Measurements from ENCODE around the gene EGFL6.
"Not testable (repeated sequence)": the region's sequence is repeated elsewhere in the genome, so short reads cannot be mapped to it uniquely, and the experiment has no call there.

Gene EGFL6

DNA sequence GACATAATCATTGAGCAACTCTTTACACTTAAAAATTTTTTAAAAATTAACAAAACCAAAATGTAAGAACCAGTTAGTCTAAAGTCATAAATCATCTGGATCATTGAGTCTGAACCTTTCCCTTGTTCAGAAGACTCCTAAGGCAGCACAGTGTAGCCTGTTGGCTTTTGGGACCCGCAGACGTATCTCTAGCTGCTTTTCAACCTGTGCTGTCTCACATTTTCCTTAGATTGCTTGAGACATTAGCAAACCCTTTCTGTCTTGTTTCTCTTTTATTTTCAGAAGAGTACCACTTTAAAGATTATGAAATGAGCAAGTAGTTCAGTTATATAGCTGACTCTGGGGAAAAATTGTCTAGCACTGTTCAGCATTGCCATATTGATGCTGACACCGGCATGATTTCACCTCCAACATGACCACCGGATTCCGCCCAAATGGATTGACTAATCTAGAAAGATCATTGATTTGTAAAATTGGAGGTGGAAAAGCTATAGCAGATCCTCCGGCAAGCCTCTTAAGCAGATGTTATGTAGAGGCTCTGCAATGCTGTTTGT lies 92.4 kb downstream of the EGFL6 start:
- H3K4me1 ChIP-seq (ENCODE audit: insufficient read depth, insufficient read length), result no peaks in the 10 kb centered on the region
- H3K36me3 ChIP-seq (ENCODE audit: insufficient read depth, insufficient read length, low read length), result peaks cover 3% of the 10 kb centered on the region
- no peak for DNase-seq (ENCODE audit: low read depth, low spot score)
- TF ChIP-seq ZNF274 (IDR thresholded peaks at IDR 0.05; ENCODE audit: low read depth, low read length) (no peak), YY1 (IDR thresholded peaks at IDR 0.05; ENCODE audit: insufficient read depth, insufficient read length) (no peak), SUZ12 (IDR thresholded peaks at IDR 0.05; ENCODE audit: extremely low read depth, insufficient read depth, insufficient read length) (no peak)
- no peaks in the 10 kb centered on the region for H3K9me3 ChIP-seq (ENCODE audit: insufficient read depth, low read length)
- no peak overlapping the region for H3K4me3 ChIP-seq (ENCODE audit: insufficient read length, low read depth)
- H3K9ac ChIP-seq (ENCODE audit: insufficient read length, low read depth), result no peak overlapping the region
- no peaks in the 10 kb centered on the region for H3K27me3 ChIP-seq (ENCODE audit: insufficient read depth, insufficient read length)

DNA sequence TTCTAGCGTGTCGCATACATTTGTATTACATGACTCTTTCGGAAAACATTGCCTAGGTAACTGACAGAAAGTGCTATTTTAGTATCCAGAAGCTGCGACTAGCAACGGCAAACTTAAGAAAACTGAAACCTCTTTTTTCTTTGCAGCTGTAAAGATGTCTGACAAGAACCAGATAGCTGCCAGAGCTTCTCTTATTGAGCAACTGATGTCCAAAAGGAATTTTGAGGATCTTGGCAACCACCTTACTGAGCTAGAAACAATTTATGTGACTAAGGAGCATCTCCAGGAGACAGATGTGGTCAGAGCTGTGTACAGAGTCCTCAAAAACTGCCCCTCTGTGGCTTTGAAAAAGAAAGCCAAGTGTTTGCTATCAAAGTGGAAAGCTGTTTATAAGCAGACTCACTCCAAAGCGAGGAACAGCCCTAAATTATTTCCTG lies 93.0 kb downstream of the EGFL6 start:
- Histone ChIP-seq H3K9me3 (ENCODE audit: insufficient read depth, low read length) (no peaks in the 10 kb centered on the region), H3K27me3 (ENCODE audit: insufficient read depth, insufficient read length) (no peaks in the 10 kb centered on the region), H3K4me1 (ENCODE audit: insufficient read depth, insufficient read length) (no peaks in the 10 kb centered on the region), H3K36me3 (ENCODE audit: insufficient read depth, insufficient read length, low read length) (peaks cover 3% of the 10 kb centered on the region), H3K9ac (ENCODE audit: insufficient read length, low read depth) (no peak overlapping the region), H3K4me3 (ENCODE audit: insufficient read length, low read depth) (no peak overlapping the region)
- no peak for DNase-seq (ENCODE audit: low read depth, low spot score)
- TF ChIP-seq ZNF274 (IDR thresholded peaks at IDR 0.05; ENCODE audit: low read depth, low read length) (no peak), YY1 (IDR thresholded peaks at IDR 0.05; ENCODE audit: insufficient read depth, insufficient read length) (no peak), SUZ12 (IDR thresholded peaks at IDR 0.05; ENCODE audit: extremely low read depth, insufficient read depth, insufficient read length) (no peak)

DNA sequence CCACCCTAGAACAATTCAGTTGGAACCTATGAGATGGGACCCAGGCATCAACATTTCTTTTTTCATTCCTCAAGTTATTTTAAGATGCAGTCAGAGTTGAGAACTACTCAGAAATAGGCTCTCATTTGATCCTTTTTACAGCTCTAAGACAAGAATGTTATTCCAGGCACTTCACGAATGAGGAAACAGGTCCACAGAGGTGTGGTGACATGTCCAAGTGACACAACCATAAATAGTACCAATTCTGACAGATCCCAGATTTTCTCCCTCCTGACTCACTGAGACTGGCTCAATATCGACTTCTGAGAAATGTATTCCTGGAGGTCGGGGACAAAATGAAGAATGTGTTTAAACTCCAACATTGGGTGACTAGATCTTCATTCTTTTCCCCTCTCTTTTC lies 94.6 kb downstream of the EGFL6 start:
- H3K4me3 ChIP-seq (ENCODE audit: insufficient read length, low read depth), result no peak overlapping the region
- H3K27me3 ChIP-seq (ENCODE audit: insufficient read depth, insufficient read length), result no peaks in the 10 kb centered on the region
- TF ChIP-seq ZNF274 (IDR thresholded peaks at IDR 0.05; ENCODE audit: low read depth, low read length), result no peak
- TF ChIP-seq YY1 (IDR thresholded peaks at IDR 0.05; ENCODE audit: insufficient read depth, insufficient read length), result no peak
- TF ChIP-seq SUZ12 (IDR thresholded peaks at IDR 0.05; ENCODE audit: extremely low read depth, insufficient read depth, insufficient read length), result no peak
- H3K36me3 ChIP-seq (ENCODE audit: insufficient read depth, insufficient read length, low read length), result peaks cover 3% of the 10 kb centered on the region
- H3K9me3 ChIP-seq (ENCODE audit: insufficient read depth, low read length), result no peaks in the 10 kb centered on the region
- H3K9ac ChIP-seq (ENCODE audit: insufficient read length, low read depth), result no peak overlapping the region
- no peak for DNase-seq (ENCODE audit: low read depth, low spot score)
- H3K4me1 ChIP-seq (ENCODE audit: insufficient read depth, insufficient read length), result no peaks in the 10 kb centered on the region

DNA sequence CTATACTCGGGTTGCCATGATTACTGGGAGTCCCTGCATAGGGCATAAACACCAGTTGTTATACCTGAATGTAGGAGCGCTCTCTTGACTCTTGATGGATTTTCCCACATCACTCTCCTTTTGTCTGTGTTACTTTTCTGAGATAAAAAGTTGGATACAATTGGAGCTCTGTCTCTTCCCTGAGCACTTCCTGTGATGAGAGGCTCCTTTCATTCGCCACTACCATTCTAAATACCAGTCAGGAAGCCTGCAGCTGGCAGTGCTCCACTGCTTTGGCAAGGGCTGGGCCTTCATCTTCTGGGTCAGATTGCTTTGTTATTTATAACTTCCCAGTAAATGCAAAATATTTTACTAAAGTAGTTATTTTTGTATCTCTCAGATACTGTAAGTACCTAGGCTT lies 97.4 kb downstream of the EGFL6 start:
- H3K4me3 ChIP-seq (ENCODE audit: insufficient read length, low read depth), result no peak overlapping the region
- no peak for TF ChIP-seq ZNF274 (IDR thresholded peaks at IDR 0.05; ENCODE audit: low read depth, low read length)
- H3K4me1 ChIP-seq (ENCODE audit: insufficient read depth, insufficient read length), result no peaks in the 10 kb centered on the region
- DNase-seq (ENCODE audit: low read depth, low spot score), result no peak
- no peak overlapping the region for H3K9ac ChIP-seq (ENCODE audit: insufficient read length, low read depth)
- no peaks in the 10 kb centered on the region for H3K27me3 ChIP-seq (ENCODE audit: insufficient read depth, insufficient read length)
- H3K9me3 ChIP-seq (ENCODE audit: insufficient read depth, low read length), result no peaks in the 10 kb centered on the region
- peaks cover 3% of the 10 kb centered on the region for H3K36me3 ChIP-seq (ENCODE audit: insufficient read depth, insufficient read length, low read length)

DNA sequence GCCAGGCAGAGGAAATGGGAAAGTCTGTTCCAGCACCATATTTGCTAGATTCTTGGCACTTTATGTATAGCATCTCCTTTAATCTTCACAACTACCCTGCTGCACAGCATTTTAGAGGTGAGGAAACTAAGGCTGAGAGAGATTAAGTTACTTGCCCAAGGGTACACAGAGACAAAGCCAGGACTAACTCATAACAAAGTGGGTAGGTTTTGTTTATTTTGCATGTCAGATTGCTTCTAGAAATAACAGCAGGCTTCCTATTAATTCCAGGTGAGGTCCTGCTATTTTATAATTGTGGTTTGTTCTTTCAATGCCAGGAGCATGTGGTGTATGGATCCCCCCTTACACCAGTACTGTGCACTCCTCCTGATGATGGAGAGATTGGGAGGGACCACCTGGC lies 98.5 kb downstream of the EGFL6 start:
- Histone ChIP-seq H3K4me1 (ENCODE audit: insufficient read depth, insufficient read length) (no peaks in the 10 kb centered on the region), H3K9me3 (ENCODE audit: insufficient read depth, low read length) (no peaks in the 10 kb centered on the region)
- no peak for TF ChIP-seq SUZ12 (IDR thresholded peaks at IDR 0.05; ENCODE audit: extremely low read depth, insufficient read depth, insufficient read length)
- no peak for TF ChIP-seq YY1 (IDR thresholded peaks at IDR 0.05; ENCODE audit: insufficient read depth, insufficient read length)
- no peak for TF ChIP-seq ZNF274 (IDR thresholded peaks at IDR 0.05; ENCODE audit: low read depth, low read length)

DNA sequence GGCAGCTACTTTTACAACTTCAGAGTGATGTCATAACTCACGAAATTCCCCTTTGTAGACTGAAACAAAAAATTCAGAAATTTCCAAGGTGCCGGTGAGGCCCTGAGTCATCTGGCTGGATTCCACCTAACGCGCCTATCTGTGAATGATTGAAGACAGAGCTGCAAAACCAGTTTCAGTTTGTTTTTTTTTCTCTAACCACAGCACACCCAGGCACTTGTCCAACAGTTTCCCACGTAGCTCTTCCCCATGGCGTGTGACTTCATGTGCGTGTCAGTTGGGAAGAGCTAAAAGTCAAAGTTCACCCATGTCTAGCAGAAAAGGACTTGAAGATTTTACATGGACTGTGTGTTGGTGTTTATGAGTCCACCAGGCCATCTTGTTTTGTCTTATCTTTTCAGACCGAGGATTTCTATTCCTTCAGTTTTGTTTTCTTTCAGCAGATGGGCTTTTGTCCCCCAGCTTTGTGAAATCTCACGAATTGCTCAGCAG lies 99.9 kb downstream of the EGFL6 start:
- Histone ChIP-seq H3K36me3 (ENCODE audit: insufficient read depth, insufficient read length, low read length) (no peaks in the 10 kb centered on the region), H3K4me1 (ENCODE audit: insufficient read depth, insufficient read length) (no peaks in the 10 kb centered on the region), H3K9me3 (ENCODE audit: insufficient read depth, low read length) (no peaks in the 10 kb centered on the region), H3K27me3 (ENCODE audit: insufficient read depth, insufficient read length) (no peaks in the 10 kb centered on the region), H3K4me3 (ENCODE audit: insufficient read length, low read depth) (no peak overlapping the region), H3K9ac (ENCODE audit: insufficient read length, low read depth) (no peak overlapping the region)
- TF ChIP-seq ZNF274 (IDR thresholded peaks at IDR 0.05; ENCODE audit: low read depth, low read length) (no peak), YY1 (IDR thresholded peaks at IDR 0.05; ENCODE audit: insufficient read depth, insufficient read length) (no peak), SUZ12 (IDR thresholded peaks at IDR 0.05; ENCODE audit: extremely low read depth, insufficient read depth, insufficient read length) (no peak)
- DNase-seq (ENCODE audit: low read depth, low spot score), result no peak

More for the DNA sequence above, 98.5 kb downstream of the EGFL6 start:
- Histone ChIP-seq H3K27me3 (ENCODE audit: insufficient read depth, insufficient read length) (no peaks in the 10 kb centered on the region), H3K36me3 (ENCODE audit: insufficient read depth, insufficient read length, low read length) (peaks cover 3% of the 10 kb centered on the region), H3K9ac (ENCODE audit: insufficient read length, low read depth) (no peak overlapping the region), H3K4me3 (ENCODE audit: insufficient read length, low read depth) (no peak overlapping the region)
- DNase-seq (ENCODE audit: low read depth, low spot score), result no peak

DNA sequence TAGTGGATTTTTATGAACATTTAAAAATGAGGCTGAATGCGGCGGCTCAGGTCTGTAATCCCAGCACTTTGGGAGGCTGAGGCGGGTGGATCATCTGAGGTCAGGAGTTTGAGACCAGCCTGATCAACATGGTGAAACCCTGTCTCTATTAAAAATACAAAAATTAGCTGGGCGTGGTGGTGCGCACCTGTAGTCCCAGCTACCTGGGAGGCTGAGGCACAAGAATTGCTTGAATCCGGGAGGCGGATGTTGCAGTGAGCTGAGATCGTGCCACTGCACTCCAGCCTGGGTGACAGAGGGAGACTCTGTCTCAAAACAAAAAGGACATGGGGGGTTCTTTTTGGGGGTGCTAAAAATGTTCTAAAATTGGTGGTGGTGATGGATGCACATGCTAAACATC lies 100.4 kb downstream of the EGFL6 start:
- not testable (repeated sequence) for H3K9me3 ChIP-seq (ENCODE audit: insufficient read depth, low read length); H3K9ac ChIP-seq (ENCODE audit: insufficient read length, low read depth); H3K4me3 ChIP-seq (ENCODE audit: insufficient read length, low read depth); DNase-seq (ENCODE audit: low read depth, low spot score); H3K27me3 ChIP-seq (ENCODE audit: insufficient read depth, insufficient read length); H3K36me3 ChIP-seq (ENCODE audit: insufficient read depth, insufficient read length, low read length); H3K4me1 ChIP-seq (ENCODE audit: insufficient read depth, insufficient read length)

DNA sequence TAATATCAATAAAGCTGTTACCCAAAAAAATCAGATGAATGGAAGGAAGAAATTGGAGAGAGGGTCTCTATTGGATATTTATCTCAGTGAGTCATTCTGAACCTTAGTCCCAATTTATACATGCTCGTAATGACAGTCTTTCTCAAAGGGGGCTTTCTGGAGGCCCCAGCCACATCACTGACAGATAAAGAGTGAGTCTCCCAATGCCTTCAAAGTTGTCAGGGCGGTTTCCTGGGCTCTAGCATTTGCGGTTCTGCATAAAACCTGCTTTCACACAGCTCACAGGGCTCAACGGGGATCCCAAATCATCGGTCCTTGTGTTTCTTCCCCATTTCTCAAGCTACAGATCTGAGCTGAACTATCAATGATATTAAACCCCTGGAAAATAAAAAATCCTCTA lies 100.8 kb downstream of the EGFL6 start:
- Histone ChIP-seq H3K4me3 (ENCODE audit: insufficient read length, low read depth) (no peak overlapping the region), H3K9me3 (ENCODE audit: insufficient read depth, low read length) (no peaks in the 10 kb centered on the region), H3K9ac (ENCODE audit: insufficient read length, low read depth) (no peak overlapping the region), H3K4me1 (ENCODE audit: insufficient read depth, insufficient read length) (no peaks in the 10 kb centered on the region), H3K27me3 (ENCODE audit: insufficient read depth, insufficient read length) (no peaks in the 10 kb centered on the region), H3K36me3 (ENCODE audit: insufficient read depth, insufficient read length, low read length) (no peaks in the 10 kb centered on the region)
- no peak for DNase-seq (ENCODE audit: low read depth, low spot score)
- TF ChIP-seq SUZ12 (IDR thresholded peaks at IDR 0.05; ENCODE audit: extremely low read depth, insufficient read depth, insufficient read length), result no peak
- no peak for TF ChIP-seq ZNF274 (IDR thresholded peaks at IDR 0.05; ENCODE audit: low read depth, low read length)
- TF ChIP-seq YY1 (IDR thresholded peaks at IDR 0.05; ENCODE audit: insufficient read depth, insufficient read length), result no peak
